Vagina (tissue), 2 donors: ENCODE data around the gene PYDC2.

Source experiments
- CTCF ChIP-seq, 3 experiments: fragments of 450-650 bp in 2 of 3; fragments of 200-600 bp in 1 of 3; sonication (generic) in 1 of 3; IDR thresholded peaks; one replicate each; pipeline ENCODE4 v1.5.1; 2017 to 2019; ENCODE audit warnings: antibody characterized with exemption in 3 of 3, mild to moderate bottlenecking in 2 of 3, moderate library complexity in 2 of 3
- POLR2A ChIP-seq, 2 donors: fragments of 450-650 bp; IDR thresholded peaks; one replicate each; pipeline ENCODE4 v1.6.1; 2017; ENCODE audit warnings: antibody characterized with exemption in 2 of 2, mild to moderate bottlenecking in 2 of 2, moderate library complexity in 2 of 2
- POLR2AphosphoS5 ChIP-seq, 2 donors: sonication (generic); formaldehyde crosslinking; IDR thresholded peaks; one replicate each; pipeline ENCODE4 v1.9.0; 2017; ENCODE audit warnings: antibody characterized with exemption in 2 of 2, mild to moderate bottlenecking in 2 of 2, low read depth in 1 of 2; ENCODE audit not compliant: insufficient read depth in 1 of 2

- TF ChIP-seq CTCF (IDR thresholded peaks at IDR 0.05) (no peak), POLR2A (IDR thresholded peaks at IDR 0.05) (no peak), POLR2AphosphoS5 (IDR thresholded peaks at IDR 0.05; ENCODE audit: insufficient read depth in 1 of 2, low read depth in 1 of 2) (no peak)
These were observed 20.4 kb upstream of the PYDC2 start for GRCh38 chr3:191440532-191440931.
